WTC11 (cell line): Measurements from ENCODE around the gene EREG. TPM values are rescaled to one million over a fixed set of nuclear protein-coding genes. Genes with fewer than 3 reads are reported as not detected.

Experiments
- ATAC-seq: fragments of 200-7000 bp; cut with Tn5 transposase; 2 replicates; pipeline ENCODE4 v1.10.0; 2021; ENCODE audit warnings: mild to moderate bottlenecking, moderate library complexity
- CTCF ChIA-PET: fragments of 300-600 bp; sonication (Branson Sonifier 250); formaldehyde crosslinking; loops from one replicate; lab custom pipeline; 2021; ENCODE audit warnings: antibody characterized with exemption; lab: Charles Lee
- POLR2A ChIA-PET: fragments of 350-600 bp; sonication (Branson Sonifier 250); formaldehyde crosslinking; loops from one replicate; lab custom pipeline; 2021; ENCODE audit warnings: antibody characterized with exemption; lab: Charles Lee
- DNase-seq: peaks from one replicate; pipeline ENCODE4 v3.0.0; 2021; ENCODE audit warnings: low spot score
- H3K27ac Mint-ChIP-seq: 2 replicates; pipeline ENCODE4 v1.8.0; 2021; ENCODE audit warnings: mixed read lengths
- H3K27me3 Mint-ChIP-seq: 2 replicates; pipeline ENCODE4 v1.8.0; 2021; ENCODE audit warnings: low read depth, mild to moderate bottlenecking, moderate library complexity, mixed read lengths
- H3K36me3 Mint-ChIP-seq: 2 replicates; pipeline ENCODE4 v1.8.0; 2021; ENCODE audit warnings: mixed read lengths
- H3K4me1 Mint-ChIP-seq: 2 replicates; pipeline ENCODE4 v1.8.0; 2022; ENCODE audit warnings: mixed read lengths
- H3K4me3 Mint-ChIP-seq: 2 replicates; pipeline ENCODE4 v1.8.0; 2021; ENCODE audit warnings: mild to moderate bottlenecking, moderate library complexity, mixed read lengths
- H3K9me3 Mint-ChIP-seq: 2 replicates; pipeline ENCODE4 v1.8.0; 2021; ENCODE audit warnings: mixed read lengths
- ATF2 ChIP-seq: sonication (generic); formaldehyde crosslinking; IDR thresholded peaks from 2 replicates; pipeline ENCODE4 v1.8.1; 2022; ENCODE audit warnings: low read depth, missing genetic modification reagents, borderline replicate concordance
- CREB1 ChIP-seq: sonication (generic); formaldehyde crosslinking; IDR thresholded peaks from 2 replicates; pipeline ENCODE4 v1.8.0; 2023; ENCODE audit warnings: mild to moderate bottlenecking, missing genetic modification reagents
- CTCF ChIP-seq: fragments of 200-600 bp; IDR thresholded peaks from 2 replicates; pipeline ENCODE4 v1.8.0; 2022; ENCODE audit warnings: antibody characterized with exemption
- FOXK1 ChIP-seq: sonication (generic); formaldehyde crosslinking; IDR thresholded peaks from 2 replicates; pipeline ENCODE4 v1.8.0; 2022; ENCODE audit warnings: mild to moderate bottlenecking, moderate library complexity, missing genetic modification reagents
- FOXP1 ChIP-seq: sonication (generic); formaldehyde crosslinking; IDR thresholded peaks from 2 replicates; pipeline ENCODE4 v1.8.0; 2022; ENCODE audit warnings: missing genetic modification reagents, mild to moderate bottlenecking, moderate library complexity, borderline replicate concordance
- GTF2I ChIP-seq: fragments of 250-450 bp; sonication (Bioruptor Pico); conservative IDR thresholded peaks from 2 replicates; pipeline ENCODE4 v1.4.0; 2021; ENCODE audit warnings: mild to moderate bottlenecking
- PRDM15 ChIP-seq: sonication (generic); formaldehyde crosslinking; IDR thresholded peaks from 2 replicates; pipeline ENCODE4 v1.8.0; 2022; ENCODE audit warnings: missing genetic modification reagents
- SOX15 ChIP-seq: fragments of 250-450 bp; sonication (Bioruptor Pico); IDR thresholded peaks from 2 replicates; pipeline ENCODE4 v1.9.0; 2021; ENCODE audit warnings: mild to moderate bottlenecking
- SP1 ChIP-seq: sonication (generic); formaldehyde crosslinking; conservative IDR thresholded peaks from 2 replicates; pipeline ENCODE4 v1.8.1; 2022; ENCODE audit warnings: missing genetic modification reagents
- TP53 ChIP-seq: sonication (generic); formaldehyde crosslinking; IDR thresholded peaks from 2 replicates; pipeline ENCODE4 v1.8.1; 2023; ENCODE audit warnings: mild to moderate bottlenecking, missing genetic modification reagents
- USF1 ChIP-seq: sonication (generic); formaldehyde crosslinking; IDR thresholded peaks from 2 replicates; pipeline ENCODE4 v1.8.0; 2022; ENCODE audit warnings: mild to moderate bottlenecking, missing genetic modification reagents
- USF2 ChIP-seq: sonication (generic); formaldehyde crosslinking; IDR thresholded peaks from 2 replicates; pipeline ENCODE4 v1.8.1; 2023; ENCODE audit warnings: mild to moderate bottlenecking, missing genetic modification reagents, moderate library complexity
- ZNF416 ChIP-seq: fragments of 250-450 bp; sonication (Bioruptor Pico); IDR thresholded peaks from 2 replicates; pipeline ENCODE4 v1.9.0; 2021; ENCODE audit warnings: mild to moderate bottlenecking, inconsistent platforms
- ZNF512 ChIP-seq: sonication (generic); formaldehyde crosslinking; IDR thresholded peaks from 2 replicates; pipeline ENCODE4 v1.8.1; 2022; ENCODE audit warnings: missing genetic modification reagents, borderline replicate concordance
- ZNF671 ChIP-seq: fragments of 250-450 bp; sonication (Bioruptor Pico); IDR thresholded peaks from 2 replicates; pipeline ENCODE4 v1.8.0; 2021; ENCODE audit warnings: mild to moderate bottlenecking
- total RNA-seq: library from RNA; stranded (reverse); gene quantifications from 3 replicates; pipeline ENCODE4 v1.2.3, GENCODE V29; 2021

EREG gene
- total RNA-seq, 1 experiment from 2014 or later = 0.09 TPM

GRCh38 chr4:74408639-74409038 lies 43.7 kb downstream of the EREG start:
- no peak for ATAC-seq
- no peak for DNase-seq
- POLR2A ChIA-PET = no interaction called here

More at GRCh38 chr4:74408639-74409038, 43.7 kb downstream of the EREG start:
- CTCF ChIA-PET = no interaction called here
- H3K4me3 Mint-ChIP-seq = no peak overlapping the region
- H3K27me3 Mint-ChIP-seq = peaks cover 27% of the 10 kb centered on the region
- peaks cover 20% of the 10 kb centered on the region for H3K4me1 Mint-ChIP-seq
- no peaks in the 10 kb centered on the region for H3K36me3 Mint-ChIP-seq
- no peaks in the 10 kb centered on the region for H3K9me3 Mint-ChIP-seq
- no peak overlapping the region for H3K27ac Mint-ChIP-seq
- no peak for TF ChIP-seq ZNF671
- TF ChIP-seq ZNF416 (CRISPR knock-in tag) = no peak
- no peak for TF ChIP-seq FOXP1 (CRISPR knock-in tag)
- TF ChIP-seq ATF2 (CRISPR knock-in tag) = no peak
- no peak for TF ChIP-seq SOX15
- TF ChIP-seq PRDM15 (CRISPR knock-in tag) = no peak
- no peak for TF ChIP-seq USF1 (CRISPR knock-in tag)
- TF ChIP-seq GTF2I (CRISPR knock-in tag) = no peak
- TF ChIP-seq ZNF512 (CRISPR knock-in tag) = no peak
- TF ChIP-seq CREB1 (CRISPR knock-in tag) = no peak
- no peak for TF ChIP-seq USF2 (CRISPR knock-in tag)
- TF ChIP-seq TP53 (CRISPR knock-in tag) = no peak
- no peak for TF ChIP-seq FOXK1 (CRISPR knock-in tag)
- no peak for TF ChIP-seq SP1 (CRISPR knock-in tag)
- TF ChIP-seq CTCF = no peak
